Keratinocyte (primary cell): ENCODE data around the gene MTHFD1L. TPM values are rescaled to one million over a fixed set of nuclear protein-coding genes. Genes with fewer than 3 reads are reported as not detected.

ENCODE experiments used
- DNase-seq: peaks from one replicate; pipeline ENCODE4 v3.0.0-alpha.2; 2011; ENCODE audit warnings: low read depth, missing footprints, low spot score
- FAIRE-seq: peaks from 2 replicates; lab custom pipeline; 2011; peaks lifted over from hg19 to GRCh38; lab: Jason Lieb, UNC
- H2AFZ ChIP-seq: 2 replicates; pipeline ENCODE4 v1.6.0; 2012; ENCODE audit warnings: low read length, control low read depth, inconsistent platforms; ENCODE audit not compliant: control insufficient read depth
- H3K27ac ChIP-seq: 2 replicates; pipeline ENCODE4 v1.5.1; 2011; ENCODE audit warnings: low read length; ENCODE audit not compliant: control insufficient read depth, insufficient read depth
- H3K27me3 ChIP-seq: 3 replicates; pipeline ENCODE4 v1.6.0; 2011; ENCODE audit warnings: low read length; ENCODE audit not compliant: control insufficient read depth, insufficient read depth; ENCODE audit errors: extremely low read depth
- H3K36me3 ChIP-seq, 2 experiments: 2 replicates in 1 of 2; 3 replicates in 1 of 2; pipeline ENCODE4 v1.5.1; 2011; ENCODE audit warnings: low read length in 2 of 2, mild to moderate bottlenecking in 1 of 2; ENCODE audit not compliant: control insufficient read depth in 2 of 2, insufficient read depth in 2 of 2; ENCODE audit errors: extremely low read depth in 1 of 2
- H3K4me1 ChIP-seq: 3 replicates; pipeline ENCODE4 v1.5.1; 2011; ENCODE audit warnings: low read length; ENCODE audit not compliant: control insufficient read depth, insufficient read depth; ENCODE audit errors: extremely low read depth
- H3K4me2 ChIP-seq: 3 replicates; pipeline ENCODE4 v1.6.0; 2011; ENCODE audit warnings: low read depth, low read length; ENCODE audit not compliant: control insufficient read depth, insufficient read depth; ENCODE audit errors: extremely low read depth
- H3K4me3 ChIP-seq, 3 experiments: fragments of 200-600 bp in 1 of 3; sonication (generic) in 1 of 3; 2 replicates in 2 of 3; 3 replicates in 1 of 3; pipeline ENCODE4 v1.5.1; 2011 to 2016; ENCODE audit warnings: low read length in 3 of 3, mild to moderate bottlenecking in 3 of 3, control low read depth in 2 of 3, inconsistent platforms in 1 of 3, low read depth in 1 of 3, mixed read lengths in 1 of 3, mixed run types in 1 of 3, moderate library complexity in 1 of 3; ENCODE audit not compliant: control insufficient read depth in 2 of 3, insufficient read depth in 2 of 3; ENCODE audit errors: extremely low read depth in 1 of 3
- H3K79me2 ChIP-seq: 2 replicates; pipeline ENCODE4 v1.6.0; 2012; ENCODE audit warnings: low read length; ENCODE audit not compliant: control insufficient read depth, insufficient read depth
- H3K9ac ChIP-seq: 3 replicates; pipeline ENCODE4 v1.6.0; 2011; ENCODE audit warnings: low read length; ENCODE audit not compliant: control insufficient read depth, insufficient read depth; ENCODE audit errors: extremely low read depth
- H3K9me1 ChIP-seq: 3 replicates; pipeline ENCODE4 v1.6.0; 2011; ENCODE audit warnings: low read length; ENCODE audit not compliant: control insufficient read depth, insufficient read depth; ENCODE audit errors: extremely low read depth
- H3K9me3 ChIP-seq: 2 replicates; pipeline ENCODE4 v1.5.1; 2012; ENCODE audit warnings: low read depth, low read length; ENCODE audit not compliant: control insufficient read depth
- H4K20me1 ChIP-seq: 3 replicates; pipeline ENCODE4 v1.6.0; 2011; ENCODE audit warnings: low read length; ENCODE audit not compliant: control insufficient read depth, insufficient read depth; ENCODE audit errors: extremely low read depth
- CTCF ChIP-seq, 3 experiments: IDR thresholded peaks in 1 of 3; conservative IDR thresholded peaks in 1 of 3; optimal IDR thresholded peaks in 1 of 3; 2 replicates in 2 of 3; 3 replicates in 1 of 3; pipeline versions ENCODE3 to v1.5.1; 2011; ENCODE audit warnings: low read length in 3 of 3, mild to moderate bottlenecking in 3 of 3, moderate library complexity in 2 of 3, control low read depth in 1 of 3, inconsistent platforms in 1 of 3; ENCODE audit not compliant: insufficient read depth in 2 of 3; ENCODE audit errors: extremely low read depth in 1 of 3
- EZH2 ChIP-seq: IDR thresholded peaks from one replicate; pipeline ENCODE4 v1.6.1; 2012; ENCODE audit warnings: inconsistent platforms, mild to moderate bottlenecking, low read length, moderate library complexity
- dilution Hi-C: fragments of 300-500 bp; cut with MboI; formaldehyde crosslinking; loops from one replicate; pipeline ENCODE4 v1.7.0; 2020; ENCODE audit warnings: low sequenced_read_pairs; ENCODE audit not compliant: extremely low pct_ligation_motif_present
- polyA plus RNA-seq, 5 experiments: library from polyadenylated mRNA; depleted of rRNA in 3 of 5; stranded (reverse) in 3 of 5; stranded (forward) in 1 of 5; unstranded in 1 of 5; fragments of >200 nt; gene quantifications; 1 replicate in 1 of 5; 2 replicates in 3 of 5; 3 replicates in 1 of 5; pipeline versions ENCODE4 v1.2.1 to v1.2.3, GENCODE V29; 2011 to 2012; ENCODE audit warnings: missing spikeins in 2 of 5, low read depth in 1 of 5, low replicate concordance in 1 of 5

Gene MTHFD1L
- polyA plus RNA-seq, 1 donor (not counting 4 experiments of a cell fraction or from before 2014, with no cell fraction given): 38.0 TPM

GRCh38 chr6:151098166-151098565 is 232.7 kb downstream of the MTHFD1L start:
- dilution Hi-C loops: no loop called here
- no peak for DNase-seq
- TF ChIP-seq CTCF (optimal IDR thresholded peaks at IDR 0.05 in 1 of 3, IDR thresholded peaks at IDR 0.05 in 1 of 3, conservative IDR thresholded peaks at IDR 0.05 in 1 of 3; ENCODE audit: extremely low read depth in 1 of 3, insufficient read depth in 2 of 3, low read length in 3 of 3) (no peak), EZH2 (no peak)
- peaks cover 2 to 14% of the 10 kb centered on the region in 2 experiments for H3K36me3 ChIP-seq
- no peaks in the 10 kb centered on the region for H4K20me1 ChIP-seq
- H3K4me1 ChIP-seq: no peaks in the 10 kb centered on the region
- H3K79me2 ChIP-seq: no peaks in the 10 kb centered on the region
- H3K9me3 ChIP-seq: no peaks in the 10 kb centered on the region
- no peak overlapping the region for H2AFZ ChIP-seq
- FAIRE-seq: no peak
- H3K9ac ChIP-seq: no peak overlapping the region
- H3K9me1 ChIP-seq: no peaks in the 10 kb centered on the region
- no peaks in the 10 kb centered on the region for H3K27me3 ChIP-seq
- no peak overlapping the region for H3K4me3 ChIP-seq
- no peak overlapping the region for H3K27ac ChIP-seq
- no peak overlapping the region for H3K4me2 ChIP-seq

DNA sequence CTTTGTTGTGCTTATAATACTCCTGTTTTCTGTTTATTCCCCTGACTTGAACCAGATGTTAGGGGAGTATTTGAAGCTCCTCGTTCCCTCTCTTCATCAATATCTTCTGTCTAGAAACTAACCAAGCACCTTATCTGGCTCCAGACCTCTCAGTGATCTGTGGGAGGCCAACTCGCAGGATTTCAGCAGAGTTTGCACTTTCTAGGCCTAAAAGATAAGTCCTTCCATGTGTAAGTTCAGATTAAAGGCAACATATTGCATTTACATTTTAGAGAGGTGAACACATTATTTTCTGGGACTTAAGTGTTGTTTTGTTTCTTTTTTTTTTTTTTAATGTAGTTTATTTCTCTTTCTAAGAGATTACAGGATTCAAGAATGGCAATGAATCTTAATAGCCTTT is 234.8 kb downstream of the MTHFD1L start:
- Histone ChIP-seq H4K20me1 (no peaks in the 10 kb centered on the region), H3K27me3 (no peaks in the 10 kb centered on the region), H3K9ac (no peak overlapping the region), H3K9me1 (no peaks in the 10 kb centered on the region), H3K79me2 (no peaks in the 10 kb centered on the region), H3K4me1 (no peaks in the 10 kb centered on the region), H3K4me3 (no peak overlapping the region), H3K9me3 (no peaks in the 10 kb centered on the region), H2AFZ (no peak overlapping the region), H3K27ac (no peak overlapping the region), H3K4me2 (no peak overlapping the region), H3K36me3 (peaks cover 0 to 6% of the 10 kb centered on the region in 2 experiments)
- dilution Hi-C loops: no loop called here
- TF ChIP-seq CTCF (optimal IDR thresholded peaks at IDR 0.05 in 1 of 3, IDR thresholded peaks at IDR 0.05 in 1 of 3, conservative IDR thresholded peaks at IDR 0.05 in 1 of 3; ENCODE audit: extremely low read depth in 1 of 3, insufficient read depth in 2 of 3, low read length in 3 of 3) (no peak), EZH2 (no peak)
- DNase-seq: no peak
- FAIRE-seq: no peak
